HG03066 (cell line): ENCODE data around the gene PLEKHN1.

Experiments
- ATAC-seq: cut with Tn5 transposase; IDR thresholded peaks from one replicate; pipeline ENCODE4 v1.9.1; 2021; ENCODE audit warnings: low read depth; ENCODE audit not compliant: unreplicated experiment

The PLEKHN1 gene

GRCh38 chr1:958823-959730 is 7.2 kb upstream of the PLEKHN1 start, which contains the start of gene NOC2L:
TSS of gene NOC2L (minus strand) at chr1:959256. CDS start at chr1:959240, 16 bp downstream.
- peak; percentile 62 for ATAC-seq

- ATAC-seq = no peak
Measured at GRCh38 chr1:959731-960362, 6.4 kb upstream of the PLEKHN1 start.

- peak; percentile 40 for ATAC-seq
Measured at GRCh38 chr1:960363-961131, 5.7 kb upstream of the PLEKHN1 start, which contains the start of gene KLHL17. TSS of gene KLHL17 (plus strand) at chr1:960584. CDS start at chr1:960694, 110 bp downstream.

- no peak for ATAC-seq
Measured at GRCh38 chr1:961132-961669, 5.1 kb upstream of the PLEKHN1 start.

- no peak for ATAC-seq
Measured at GRCh38 chr1:962381-963300, 3.6 kb upstream of the PLEKHN1 start.

- no peak for ATAC-seq
Measured at GRCh38 chr1:963301-963651, 3.0 kb upstream of the PLEKHN1 start.

- no peak for ATAC-seq
Measured at GRCh38 chr1:963746-964525, 2.3 kb upstream of the PLEKHN1 start.

GRCh38 chr1:964691-965525 is 1.4 kb upstream of the PLEKHN1 start:
- no peak for ATAC-seq

GRCh38 chr1:965526-966134 is 652 bp upstream of the PLEKHN1 start:
- ATAC-seq = no peak

GRCh38 chr1:966704-967300 is 520 bp downstream of the PLEKHN1 start:
- peak; percentile 76 for ATAC-seq

- ATAC-seq = no peak
Measured at GRCh38 chr1:967466-968343, 1.4 kb downstream of the PLEKHN1 start.

GRCh38 chr1:969260-969855 is 3.1 kb downstream of the PLEKHN1 start:
- ATAC-seq = no peak

- no peak for ATAC-seq
Measured at GRCh38 chr1:970242-970972, 4.1 kb downstream of the PLEKHN1 start.

GRCh38 chr1:970973-971730 is 4.9 kb downstream of the PLEKHN1 start:
- ATAC-seq = no peak
